HG03159 (cell line): ENCODE results near the gene PMCH.
"Not testable (repeated sequence)": the region's sequence is repeated elsewhere in the genome, so short reads cannot be mapped to it uniquely, and the experiment has no call there.

ENCODE experiments used
- ATAC-seq: cut with Tn5 transposase; IDR thresholded peaks from one replicate; pipeline ENCODE4 v1.9.1; 2021; ENCODE audit warnings: mild to moderate bottlenecking, moderate library complexity; ENCODE audit not compliant: unreplicated experiment

The PMCH gene

DNA sequence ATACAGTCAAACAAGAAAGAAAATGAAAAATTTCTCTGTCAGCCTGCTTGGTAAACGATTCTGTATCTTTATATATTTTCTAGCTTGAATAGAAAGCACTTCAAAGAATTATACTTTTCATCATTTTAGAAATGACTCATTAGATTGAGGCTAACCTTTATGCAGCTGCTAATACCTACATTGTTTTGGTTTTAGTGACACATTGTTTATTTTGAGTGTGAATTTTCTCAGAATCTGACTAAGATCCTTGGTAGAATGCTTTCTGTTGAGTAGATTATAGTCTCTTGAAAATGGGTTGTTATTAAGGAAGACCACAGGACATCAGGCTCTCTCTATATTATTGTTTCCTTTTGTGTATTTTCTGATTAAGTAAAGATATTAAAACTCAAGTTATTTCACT lies at the start of gene PMCH:
Gene PMCH, minus strand, starts transcription at position 45 of the 400 bp plus-strand sequence. CDS start 63 bp downstream, outside the sequence.
- ATAC-seq: peak; percentile 76

GRCh38 chr12:102240859-102241258 lies 43.2 kb upstream of the PMCH start:
- not testable (repeated sequence) for ATAC-seq

GRCh38 chr12:102234599-102234998 lies 37.0 kb upstream of the PMCH start:
- ATAC-seq: no peak

- no peak for ATAC-seq
Observed at GRCh38 chr12:102232446-102232845, 34.8 kb upstream of the PMCH start.

GRCh38 chr12:102232036-102232435 lies 34.4 kb upstream of the PMCH start:
- ATAC-seq: no peak

DNA sequence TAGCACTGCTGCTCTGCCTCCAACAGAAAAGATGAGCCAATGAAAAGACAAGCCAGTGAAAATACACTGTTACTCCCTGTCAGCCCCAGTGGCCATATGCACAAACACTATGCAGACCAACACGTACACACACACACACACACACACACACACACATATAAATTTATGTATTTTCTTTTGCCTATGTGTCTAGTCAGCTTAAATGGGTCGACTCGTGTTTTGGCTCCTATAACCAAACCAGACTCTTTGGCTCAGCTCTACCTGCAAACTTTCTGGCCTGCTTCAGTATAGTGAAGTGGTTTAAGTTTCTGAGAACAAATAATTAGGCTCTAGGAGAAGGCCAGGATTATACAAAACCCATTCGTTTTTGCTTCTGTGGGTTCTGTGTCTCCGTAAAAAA lies 30.3 kb upstream of the PMCH start:
- no peak for ATAC-seq

DNA sequence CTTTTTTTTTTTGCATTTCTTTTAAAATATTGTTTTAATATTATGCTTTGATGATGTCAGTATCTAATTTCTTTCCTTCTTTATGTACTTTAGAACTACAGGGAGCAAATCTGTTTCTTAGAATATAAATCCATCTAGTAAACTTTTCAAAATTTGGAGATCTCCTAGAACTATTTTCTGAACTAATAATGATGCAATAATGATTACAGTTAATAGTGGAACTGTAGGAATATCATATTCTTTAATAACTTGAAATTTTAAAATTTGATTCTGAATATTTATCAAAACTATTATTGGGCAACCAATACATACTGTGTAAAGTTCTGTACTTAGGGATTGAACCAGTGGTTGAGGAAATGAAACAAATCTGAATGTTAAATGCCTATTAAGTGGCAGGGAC lies 23.1 kb upstream of the PMCH start:
- no peak for ATAC-seq

- ATAC-seq: no peak
Observed at GRCh38 chr12:102215992-102216691, 18.5 kb upstream of the PMCH start.

GRCh38 chr12:102204025-102204424 lies 6.4 kb upstream of the PMCH start:
- no peak for ATAC-seq

- no peak for ATAC-seq
Observed at GRCh38 chr12:102202556-102202955, 4.9 kb upstream of the PMCH start.

GRCh38 chr12:102201436-102202061 lies 3.9 kb upstream of the PMCH start:
- ATAC-seq: no peak

- ATAC-seq: no peak
Observed at GRCh38 chr12:102195826-102196225, 1.8 kb downstream of the PMCH start.

GRCh38 chr12:102182635-102183034 lies 15.0 kb downstream of the PMCH start:
- no peak for ATAC-seq

DNA sequence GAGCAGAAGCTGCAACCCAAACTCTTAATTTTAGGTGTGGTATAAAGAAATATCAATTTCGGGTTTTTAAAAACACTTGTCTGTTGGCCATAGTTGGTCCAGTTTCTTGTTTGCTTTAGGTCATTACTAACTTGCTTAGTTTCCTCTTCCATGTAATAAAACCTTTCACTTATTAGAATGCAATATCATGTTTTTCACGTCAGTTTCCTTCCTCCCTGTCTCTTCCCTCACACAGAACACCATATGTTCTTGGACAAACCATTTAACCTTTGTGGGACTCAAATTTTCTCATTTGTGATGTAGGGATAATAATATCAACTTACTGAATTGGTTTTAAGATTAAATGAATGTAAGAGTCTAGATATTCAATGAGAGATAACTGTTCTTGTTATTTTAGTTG lies 22.9 kb downstream of the PMCH start:
- no peak for ATAC-seq

GRCh38 chr12:102174117-102174516 lies 23.5 kb downstream of the PMCH start:
- no peak for ATAC-seq

- no peak for ATAC-seq
Observed at GRCh38 chr12:102172436-102172835, 25.2 kb downstream of the PMCH start.

DNA sequence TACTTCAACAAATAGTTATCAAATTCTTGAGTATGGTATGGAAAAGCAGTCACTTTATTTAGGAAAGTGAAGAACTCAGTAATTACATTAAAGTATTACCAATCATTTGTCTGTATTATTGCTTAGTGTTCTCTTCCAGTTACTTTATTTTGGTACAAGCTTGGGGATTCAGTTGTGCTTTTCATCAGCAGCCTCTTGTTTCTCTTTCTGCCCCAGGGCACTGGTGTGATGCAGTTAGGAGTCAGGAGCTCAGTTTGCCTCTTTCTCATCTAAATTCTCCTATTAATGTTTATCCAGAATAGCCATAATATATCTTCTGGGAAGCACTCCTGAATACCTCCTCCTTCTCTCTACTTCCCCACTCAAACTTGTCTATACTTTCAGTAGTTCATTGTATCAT lies 25.7 kb downstream of the PMCH start:
- ATAC-seq: no peak

GRCh38 chr12:102169922-102170621 lies 27.6 kb downstream of the PMCH start:
- peak; percentile 66 for ATAC-seq

DNA sequence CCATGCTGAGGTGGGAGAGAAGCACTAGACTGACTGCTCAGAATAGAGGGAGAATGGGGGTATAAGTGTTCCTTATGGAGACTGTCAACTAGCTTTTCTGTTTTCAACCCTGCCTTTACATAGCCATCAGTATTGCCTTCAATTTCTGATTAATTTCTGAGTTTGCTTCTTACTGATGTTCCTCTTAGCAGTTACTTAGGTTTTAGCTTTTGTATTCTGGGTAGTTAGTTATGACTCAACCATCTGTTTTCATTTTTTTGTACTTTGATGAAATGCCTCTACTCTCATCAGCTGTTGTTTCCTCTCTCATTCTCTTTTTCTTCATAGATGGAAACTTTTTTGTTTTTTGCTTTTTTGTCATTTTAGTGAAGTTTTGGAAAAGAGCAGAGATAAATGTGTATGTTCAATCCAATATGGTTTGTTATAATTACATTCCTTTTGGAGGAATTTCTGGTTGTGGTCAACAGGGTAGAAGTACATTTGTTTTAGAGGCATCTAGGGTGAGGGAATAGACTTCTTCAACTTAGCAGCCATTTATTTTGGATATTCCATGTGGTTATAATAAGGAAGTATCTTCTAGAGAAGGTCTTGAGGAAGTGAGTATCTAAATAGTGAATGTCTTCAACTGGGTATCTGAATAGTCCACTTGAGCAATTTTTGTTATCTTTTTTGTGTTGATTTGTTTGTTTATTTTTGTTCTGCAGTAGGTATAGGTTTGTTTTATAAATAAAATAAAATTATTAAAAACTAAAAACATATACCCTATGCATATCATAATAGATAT lies 29.6 kb downstream of the PMCH start:
- ATAC-seq: peak; percentile 51

DNA sequence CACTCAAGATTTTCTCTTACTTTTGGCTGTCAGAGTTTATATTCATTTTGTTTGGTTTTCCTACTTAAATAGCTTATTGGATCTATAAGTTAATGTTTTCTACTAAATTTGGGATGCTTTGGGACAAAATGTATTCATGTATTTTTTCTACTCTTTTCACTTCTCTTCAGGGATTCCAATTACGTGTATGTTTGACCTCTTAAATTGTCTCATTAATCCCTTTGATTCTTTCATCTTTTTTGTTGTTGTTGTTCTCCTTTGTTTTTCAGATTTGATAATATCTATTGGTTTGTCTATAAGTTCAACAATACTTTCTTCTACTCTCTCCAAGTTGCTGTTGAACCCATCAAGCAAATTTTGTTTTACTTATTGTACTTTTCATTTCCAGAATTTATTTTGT lies 34.2 kb downstream of the PMCH start:
- ATAC-seq: no peak

- ATAC-seq: not testable (repeated sequence)
Observed at GRCh38 chr12:102155206-102155605, 42.4 kb downstream of the PMCH start.
